ENCODE results near the gene CYP27B1.

Gene CYP27B1

DNA sequence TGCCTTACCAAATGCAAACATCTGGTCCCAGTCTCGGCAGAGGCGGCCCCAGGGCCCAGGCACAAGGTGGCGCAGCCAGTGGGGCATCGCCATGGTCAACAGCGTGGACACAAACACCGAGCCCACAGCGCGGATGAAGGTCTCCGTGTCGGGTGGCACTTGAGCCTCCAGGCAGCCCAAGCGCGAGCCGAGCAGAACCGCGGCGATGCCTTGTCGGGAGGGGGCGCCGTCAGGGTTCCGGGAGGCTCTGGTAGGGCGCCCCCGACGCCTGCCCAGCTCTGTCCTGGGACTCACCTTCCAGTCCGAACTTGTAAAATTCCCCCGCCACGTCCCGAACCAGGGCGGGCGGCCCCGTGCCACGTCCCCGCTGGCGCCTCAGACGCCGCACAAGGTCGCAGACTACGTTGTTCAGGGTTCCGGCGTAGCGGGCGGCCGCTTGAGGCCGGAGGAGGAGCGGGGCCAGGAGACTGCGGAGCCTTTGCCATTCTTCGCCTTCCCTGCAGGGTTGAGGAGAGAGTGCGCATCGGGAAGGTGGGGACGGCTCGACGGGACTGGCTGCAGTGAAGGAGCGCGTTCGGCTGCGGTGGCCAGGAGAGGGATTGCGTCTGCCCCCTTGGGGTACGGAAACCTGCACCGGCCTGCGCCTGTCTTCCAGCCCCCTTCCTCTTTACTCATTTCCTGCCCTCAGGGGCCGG lies 1.7 kb downstream of the CYP27B1 start:
- DNase-seq = peak in 1 of 2 donors; percentile 53

GRCh38 chr12:57764662-57765002 lies 2.2 kb downstream of the CYP27B1 start:
- peak in 1 of 2 donors; percentile 23 for DNase-seq

DNA sequence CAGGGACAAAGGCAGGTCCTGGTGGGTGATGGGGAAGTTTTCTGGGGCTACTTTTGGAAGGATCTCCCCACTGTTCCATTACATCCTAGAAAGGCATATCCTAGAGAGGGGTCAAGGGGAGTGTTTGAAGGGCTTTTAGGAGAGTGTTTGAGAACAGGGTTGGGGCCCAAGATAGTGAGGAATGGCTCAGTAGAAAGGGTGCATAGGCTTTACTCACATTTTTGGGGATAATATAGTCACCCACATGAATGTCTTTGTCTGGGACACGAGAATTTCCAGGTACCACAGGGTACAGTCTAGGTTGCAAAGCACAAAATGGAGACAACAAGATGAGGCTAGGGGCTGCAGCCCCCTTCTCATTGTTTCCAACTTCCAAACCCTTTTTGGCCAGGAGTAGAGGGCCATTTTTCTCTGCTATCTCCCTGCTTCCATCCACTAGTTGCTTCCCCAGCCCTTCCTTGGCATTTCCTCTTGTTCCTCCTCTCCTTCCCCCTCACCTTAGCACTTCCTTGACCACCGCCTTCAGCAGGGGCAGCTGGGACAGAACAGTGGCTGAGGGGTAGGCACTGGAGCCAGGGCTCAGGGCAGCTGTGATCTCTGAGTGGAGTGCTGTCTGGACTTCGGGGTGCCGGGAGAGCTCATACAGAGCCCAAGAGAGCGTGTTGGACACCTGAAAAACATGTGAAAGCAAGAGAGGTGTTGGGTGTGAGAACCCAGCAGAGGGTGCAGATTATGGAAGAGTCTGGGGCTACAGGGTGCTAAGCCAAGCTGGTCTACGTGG lies 2.8 kb downstream of the CYP27B1 start:
- DNase-seq = no peak

GRCh38 chr12:57762463-57762862 lies 4.4 kb downstream of the CYP27B1 start:
- DNase-seq = no peak

DNA sequence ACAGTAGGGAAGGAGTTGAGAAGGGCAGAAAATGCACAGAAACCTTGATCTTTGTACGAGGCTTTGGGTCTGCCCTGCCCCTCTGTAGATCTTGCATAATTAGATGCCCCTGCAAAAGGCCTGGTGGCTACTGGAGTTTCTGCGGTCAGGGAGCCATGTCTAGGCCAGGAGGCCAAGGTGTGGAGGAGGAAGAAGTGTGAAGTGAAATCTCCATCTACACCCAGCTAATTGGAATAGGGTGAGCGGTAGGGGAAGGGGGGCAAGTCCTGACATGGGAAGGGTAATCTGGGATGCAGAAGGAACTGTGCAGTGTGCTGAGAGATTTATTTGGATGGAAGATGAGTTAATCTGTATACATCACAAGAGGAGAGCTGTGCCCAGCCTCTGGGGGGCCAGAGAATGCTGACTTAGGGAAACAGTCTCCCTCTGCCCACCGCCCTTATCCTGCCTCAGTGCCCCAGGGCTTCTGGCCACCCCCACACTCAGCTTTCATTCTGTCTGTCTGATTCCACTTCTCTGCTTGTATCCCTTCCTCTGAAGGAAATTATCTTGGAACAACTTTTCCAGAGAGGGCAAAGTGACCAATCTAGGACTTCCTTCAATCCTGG lies 5.4 kb downstream of the CYP27B1 start:
- no peak for DNase-seq

DNA sequence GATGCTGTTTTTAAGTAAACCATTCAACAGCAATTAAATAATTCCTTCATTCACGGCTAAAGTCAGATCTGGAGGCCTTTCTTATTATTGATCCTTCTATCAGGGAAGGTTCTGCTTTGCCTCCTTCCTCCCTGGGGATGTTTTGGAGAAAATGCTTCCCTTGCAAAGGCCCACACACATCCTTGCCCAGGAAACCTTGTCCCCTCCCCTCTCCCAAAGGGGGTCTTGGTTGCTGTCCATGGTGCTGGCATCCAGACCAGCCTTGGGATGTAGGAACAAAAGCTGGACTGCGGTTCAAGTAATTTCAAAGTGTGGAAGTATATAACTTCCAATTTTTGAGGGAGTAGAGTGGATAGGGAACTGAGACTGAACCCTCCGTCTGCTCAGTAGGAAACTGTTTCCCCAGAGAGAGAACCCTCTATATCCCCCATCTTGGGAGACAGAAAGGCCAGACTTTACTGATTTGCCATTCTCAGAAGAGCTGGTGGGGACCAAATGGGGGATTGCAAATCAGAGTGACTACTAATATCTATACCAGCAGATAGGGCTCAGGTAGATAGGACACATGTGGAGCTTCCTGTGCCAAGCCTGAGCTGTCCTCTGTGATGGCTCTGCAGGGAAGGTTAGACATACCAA lies 6.4 kb downstream of the CYP27B1 start:
- DNase-seq = no peak

DNA sequence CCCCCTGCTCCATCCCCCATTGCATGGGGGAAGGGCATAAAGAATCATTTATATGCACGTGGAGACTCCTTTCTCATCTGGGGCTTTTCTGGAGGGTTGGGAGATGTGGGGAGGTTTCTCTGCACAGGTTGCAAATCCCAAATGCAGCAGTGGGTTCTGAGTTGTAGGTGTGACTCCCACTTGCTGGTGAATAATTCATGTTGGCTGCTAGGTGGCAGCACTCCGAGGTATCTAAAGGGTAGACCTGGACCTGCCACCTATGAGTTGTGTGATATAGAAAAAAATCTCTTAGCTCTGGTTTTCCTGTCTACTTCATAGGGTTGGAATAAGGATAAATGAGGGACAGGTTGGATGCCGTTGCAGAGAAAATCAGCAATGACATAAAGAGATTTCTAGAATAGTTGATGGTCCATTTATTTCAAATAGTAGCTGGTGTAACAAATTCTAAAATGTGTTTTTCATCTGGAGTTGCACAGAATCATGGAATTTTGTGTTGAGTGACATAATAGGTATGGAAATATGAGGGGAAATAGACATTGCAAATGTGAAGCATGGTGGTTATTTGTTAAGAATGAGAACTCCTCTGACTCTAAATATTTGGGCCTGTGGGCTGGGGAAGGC lies 7.4 kb downstream of the CYP27B1 start:
- DNase-seq = peak in 1 of 2 donors; percentile 23

DNA sequence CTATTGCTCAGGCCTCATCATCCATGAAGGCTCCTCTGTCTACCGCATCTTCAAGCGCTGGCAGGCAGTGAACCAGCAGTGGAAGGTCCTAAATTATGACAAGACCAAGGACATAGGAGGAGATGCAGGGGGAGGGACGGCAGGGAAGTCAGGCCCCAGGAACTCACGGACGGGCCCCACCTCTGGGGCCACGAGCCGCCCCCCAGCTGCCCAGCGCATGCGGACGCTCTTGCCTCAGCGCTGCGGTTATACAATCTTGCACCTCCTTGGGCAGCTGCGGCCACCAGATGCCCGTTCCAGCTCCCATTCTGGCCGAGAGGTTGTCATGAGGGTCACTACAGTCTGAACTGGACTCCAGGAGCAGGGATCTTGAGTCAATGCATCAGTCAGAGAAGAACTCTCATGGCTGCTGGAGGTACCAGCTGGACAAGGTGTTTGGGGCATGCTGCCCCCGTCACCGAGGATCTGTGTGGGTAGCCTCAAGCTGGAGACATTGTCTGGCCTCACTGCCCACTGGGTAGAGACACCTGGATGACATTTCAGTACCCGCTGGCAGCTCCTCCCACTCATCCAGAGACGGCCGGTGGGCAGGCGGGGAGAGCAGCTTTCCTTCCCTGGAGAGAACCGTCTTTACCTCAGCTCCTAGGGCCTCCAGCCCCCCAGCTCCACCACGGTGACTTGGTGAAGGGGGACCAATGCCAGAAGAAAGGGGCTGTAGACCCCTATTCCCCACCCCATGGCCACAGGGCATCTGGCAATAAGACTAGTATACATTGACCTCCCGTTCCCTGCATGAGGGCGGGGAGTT lies 8.1 kb downstream of the CYP27B1 start:
- DNase-seq = no peak

DNA sequence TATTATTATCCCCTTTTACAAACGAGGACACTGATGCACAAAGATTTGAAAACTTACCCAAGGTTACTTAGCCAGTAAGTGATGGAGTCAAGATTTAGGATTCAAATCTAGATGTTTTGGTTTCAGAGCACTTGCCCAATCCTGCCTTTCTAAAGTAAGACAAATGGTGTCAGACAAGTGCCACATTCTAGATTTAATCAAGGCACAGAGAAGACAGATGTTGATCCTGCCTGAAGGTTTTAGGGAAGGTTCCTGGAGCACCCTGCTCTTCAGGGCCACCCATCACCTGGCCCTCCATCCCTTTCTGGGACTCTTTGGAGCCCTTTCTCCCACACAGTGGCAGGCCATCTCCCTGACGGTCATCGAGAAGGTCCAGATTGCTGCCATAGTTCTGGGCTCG lies 9.1 kb downstream of the CYP27B1 start:
- no peak for DNase-seq

GRCh38 chr12:57756406-57757341 lies 10.2 kb downstream of the CYP27B1 start:
- DNase-seq = peak; percentile 66 to 74

- peak in 1 of 2 donors; percentile 18 for DNase-seq
These were observed 11.2 kb downstream of the CYP27B1 start for GRCh38 chr12:57755454-57756372.

- no peak for DNase-seq
These were observed 11.8 kb downstream of the CYP27B1 start for GRCh38 chr12:57755194-57755453.

DNA sequence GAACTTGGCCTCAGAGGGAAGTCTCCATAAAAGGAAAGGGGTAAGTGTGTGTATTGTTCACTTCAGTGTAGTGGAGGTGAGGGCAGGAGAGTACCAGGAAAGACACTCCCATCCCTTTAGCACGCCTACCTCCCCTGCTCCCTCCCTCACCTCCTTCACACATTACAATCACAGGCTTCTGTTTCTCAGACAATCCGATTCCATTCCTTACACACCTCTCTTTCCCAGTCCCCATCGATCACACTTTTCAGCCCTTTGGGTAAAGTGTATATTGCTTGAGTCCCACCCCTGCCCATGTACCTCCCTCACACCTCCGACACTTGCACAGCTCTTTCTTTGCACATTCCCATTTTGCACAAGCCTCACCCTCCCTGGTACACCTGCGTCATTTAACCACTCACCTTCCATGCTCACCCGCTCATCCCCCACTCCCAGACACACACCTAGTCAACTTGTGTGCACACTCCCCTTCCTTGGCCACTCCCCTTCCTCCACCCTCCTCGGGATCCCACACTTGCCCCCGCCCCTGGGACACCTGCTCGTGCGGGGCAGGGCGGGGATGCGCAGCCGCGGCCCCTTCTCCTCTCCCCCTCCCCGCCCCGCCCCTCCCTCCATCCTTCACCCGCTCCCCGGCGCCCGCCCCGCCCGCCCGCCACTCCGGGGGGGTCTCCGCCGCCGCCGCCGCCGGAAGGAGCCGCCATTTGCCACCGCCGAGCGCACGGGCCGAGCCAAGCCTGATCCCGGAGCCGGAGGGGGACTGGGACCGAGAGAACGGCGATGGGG lies 12.3 kb downstream of the CYP27B1 start, which contains the start of gene MARCHF9:
Gene MARCHF9, plus strand, starts transcription at position 693 of the 783 bp plus-strand sequence. CDS start 426 bp downstream, outside the sequence.
- DNase-seq = peak; percentile 75 to 76

GRCh38 chr12:57753756-57754337 lies 13.0 kb downstream of the CYP27B1 start:
- DNase-seq = no peak

DNA sequence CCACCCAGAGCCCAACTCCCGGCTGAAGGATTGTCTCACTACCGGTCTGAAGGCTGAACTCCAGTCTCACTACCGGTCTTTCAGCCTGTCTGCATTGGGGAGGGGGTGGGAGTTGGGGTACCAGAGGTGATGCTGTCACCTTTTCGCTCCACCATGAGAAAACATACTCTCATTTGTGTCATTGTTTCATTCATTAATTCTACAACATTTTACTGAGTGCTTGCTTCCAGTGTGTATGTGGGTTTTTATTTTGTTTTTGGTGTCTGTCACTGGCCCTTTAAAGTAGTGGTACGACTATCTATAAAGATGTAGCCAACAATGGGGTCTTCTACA lies 14.2 kb downstream of the CYP27B1 start:
- no peak for DNase-seq

DNA sequence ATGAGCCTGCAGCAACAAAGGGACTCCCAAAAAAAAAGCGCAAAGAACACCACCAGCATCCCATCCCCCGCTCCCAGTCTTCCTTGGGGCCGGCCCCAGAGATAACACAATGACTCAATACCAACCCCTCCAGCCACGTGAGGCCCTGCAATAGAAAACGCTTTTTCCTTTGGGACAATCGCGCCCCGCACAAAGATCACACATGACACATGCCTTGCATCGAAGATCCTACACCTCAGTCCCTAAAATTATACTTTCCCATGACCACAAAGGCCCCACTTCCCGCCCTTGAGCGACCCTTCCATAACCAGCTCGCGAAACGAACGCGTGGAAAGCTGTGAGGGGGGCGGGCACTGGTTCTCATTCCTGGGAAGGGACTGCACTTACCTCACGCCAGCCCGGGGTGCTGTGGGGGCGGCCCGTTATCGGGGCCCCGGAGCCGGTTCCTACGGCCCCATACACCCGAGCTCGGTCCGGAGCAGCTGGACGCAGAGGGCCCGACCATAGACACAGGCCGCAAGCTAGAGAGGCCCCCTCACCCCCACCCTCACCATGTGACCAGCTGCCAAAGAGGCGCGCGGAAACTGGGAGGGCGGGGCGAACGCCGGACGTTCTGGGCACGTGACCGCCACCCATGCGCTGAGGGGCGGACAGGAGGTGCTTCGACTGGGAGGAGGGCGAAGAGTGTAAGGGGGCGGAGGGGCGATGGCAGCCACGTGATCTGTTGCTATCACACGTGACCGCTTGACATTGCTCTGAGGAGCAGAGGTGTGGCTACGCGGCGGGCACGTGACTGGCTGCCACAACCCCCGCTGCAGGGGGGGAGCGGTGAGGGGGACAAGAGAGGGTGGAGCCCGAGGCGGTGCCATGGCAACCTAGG lies 14.8 kb downstream of the CYP27B1 start, which contains the start of gene CDK4:
Gene CDK4, minus strand, starts transcription at position 523 of the 880 bp plus-strand sequence. CDS start 593 bp downstream, outside the sequence.
- DNase-seq = peak; percentile 93 to 96

GRCh38 chr12:57751432-57751787 lies 15.5 kb downstream of the CYP27B1 start:
- no peak for DNase-seq
